ENCODE data around the gene CIPC.

GRCh38 chr14:77098529-77099353 is 683 bp downstream of the CIPC start:
- TF ChIP-seq CTCF (conservative IDR thresholded peaks at IDR 0.05), result no peak
- no peak; the same call in 1 of the 2 replicates for TF ChIP-seq ZFX (IDR thresholded peaks at IDR 0.05)

Data from C4-2B (cell line).